Endothelial cell of umbilical vein (primary cell): ENCODE measurements around the gene UBB. TPM values are rescaled to one million over a fixed set of nuclear protein-coding genes. Genes with fewer than 3 reads are reported as not detected.

Experiments used
- BruUV-seq: library from RNA; stranded (reverse); fragments of 400-500 nt; replicated peaks from 2 replicates; lab custom pipeline; 2021; lab: Mats Ljungman, UMichigan
- CTCF ChIA-PET: fragments of 300-600, 350-600 bp; sonication (Branson Sonifier 250); formaldehyde crosslinking; loops from one replicate; lab custom pipeline; 2021; ENCODE audit warnings: antibody characterized with exemption, inconsistent platforms; lab: Charles Lee
- POLR2A ChIA-PET: fragments of 300-600, 350-600 bp; sonication (Branson Sonifier 250); formaldehyde crosslinking; loops from one replicate; lab custom pipeline; 2021; ENCODE audit warnings: antibody characterized with exemption, inconsistent platforms; lab: Charles Lee
- DNase-seq: peaks from one replicate; pipeline ENCODE4 v3.0.0-alpha.2; 2011; ENCODE audit warnings: low read depth, low spot score
- FAIRE-seq: peaks from 2 replicates; lab custom pipeline; 2011; peaks lifted over from hg19 to GRCh38; lab: Jason Lieb, UNC
- H2AFZ ChIP-seq: 2 replicates; pipeline ENCODE4 v1.6.0; 2012; ENCODE audit warnings: low read depth, low read length, control low read depth, inconsistent platforms
- H3K27ac ChIP-seq: 2 replicates; pipeline ENCODE4 v1.5.1; 2011; ENCODE audit warnings: low read depth, mild to moderate bottlenecking, control low read depth, low read length, moderate library complexity; ENCODE audit not compliant: insufficient read depth
- H3K27me3 ChIP-seq, 2 experiments: 2 replicates each; pipeline versions ENCODE4 v1.6.0 to v1.6.1; 2011; ENCODE audit warnings: low read length in 2 of 2, mixed read lengths in 1 of 2; ENCODE audit not compliant: control insufficient read depth in 2 of 2, insufficient read depth in 2 of 2
- H3K36me3 ChIP-seq, 2 experiments: 2 replicates in 1 of 2; 3 replicates in 1 of 2; pipeline ENCODE4 v1.5.1; 2011; ENCODE audit warnings: low read length in 2 of 2, mild to moderate bottlenecking in 1 of 2, moderate library complexity in 1 of 2; ENCODE audit not compliant: control insufficient read depth in 2 of 2, insufficient read depth in 2 of 2; ENCODE audit errors: extremely low read depth in 1 of 2
- H3K4me1 ChIP-seq: 3 replicates; pipeline ENCODE4 v1.5.1; 2011; ENCODE audit warnings: mild to moderate bottlenecking, low read length; ENCODE audit not compliant: control insufficient read depth, insufficient read depth; ENCODE audit errors: extremely low read depth
- H3K4me2 ChIP-seq: 2 replicates; pipeline ENCODE4 v1.6.1; 2011; ENCODE audit warnings: low read length, control low read depth, mixed read lengths; ENCODE audit not compliant: insufficient read depth
- H3K4me3 ChIP-seq, 3 experiments: fragments of 200-600 bp in 1 of 3; sonication (generic), shearing (Covaris generic) in 1 of 3; replicated peaks in 1 of 3; 2 replicates each; pipeline ENCODE4 v1.5.1; 2011 to 2016; ENCODE audit warnings: control low read depth in 3 of 3, low read length in 3 of 3, mild to moderate bottlenecking in 2 of 3, inconsistent platforms in 1 of 3, low read depth in 1 of 3, moderate library complexity in 1 of 3; ENCODE audit not compliant: insufficient read depth in 1 of 3
- H3K79me2 ChIP-seq: 2 replicates; pipeline ENCODE4 v1.6.0; 2012; ENCODE audit warnings: low read length, inconsistent platforms; ENCODE audit not compliant: control insufficient read depth, insufficient read depth
- H3K9ac ChIP-seq: replicated peaks from 2 replicates; pipeline ENCODE3; 2011; ENCODE audit warnings: low read length, control low read depth; ENCODE audit not compliant: insufficient read depth; ENCODE audit errors: extremely low read depth
- H3K9me1 ChIP-seq: replicated peaks from 3 replicates; pipeline ENCODE4 v1.6.0; 2011; ENCODE audit warnings: mild to moderate bottlenecking, low read length; ENCODE audit not compliant: control insufficient read depth, insufficient read depth; ENCODE audit errors: extremely low read depth
- H3K9me3 ChIP-seq: replicated peaks from 2 replicates; pipeline ENCODE4 v1.5.1; 2012; ENCODE audit warnings: low read length, inconsistent platforms; ENCODE audit not compliant: control insufficient read depth, insufficient read depth
- H4K20me1 ChIP-seq: replicated peaks from 2 replicates; pipeline ENCODE3; 2011; ENCODE audit warnings: mild to moderate bottlenecking, low read length; ENCODE audit not compliant: control insufficient read depth, insufficient read depth; ENCODE audit errors: extremely low read depth
- CTCF ChIP-seq, 2 donors: IDR thresholded peaks; 1 replicate in 1 of 2; 2 replicates in 1 of 2; pipeline ENCODE4 v1.5.1; 2011; ENCODE audit warnings: low read length in 2 of 2, mild to moderate bottlenecking in 2 of 2, moderate library complexity in 2 of 2, control low read depth in 1 of 2, inconsistent platforms in 1 of 2, low read depth in 1 of 2; ENCODE audit not compliant: insufficient read depth in 1 of 2; ENCODE audit errors: extremely low read depth in 1 of 2
- EZH2 ChIP-seq: IDR thresholded peaks from 2 replicates; pipeline ENCODE4 v1.6.1; 2012; ENCODE audit warnings: borderline replicate concordance, low read depth, mild to moderate bottlenecking, moderate library complexity, low read length, inconsistent platforms; ENCODE audit not compliant: severe bottlenecking
- FOS ChIP-seq: IDR thresholded peaks from 2 replicates; pipeline ENCODE4 v1.6.1; 2011; ENCODE audit warnings: mild to moderate bottlenecking, low read length, moderate library complexity, borderline replicate concordance; ENCODE audit not compliant: insufficient read depth
- GATA2 ChIP-seq: IDR thresholded peaks from 2 replicates; pipeline ENCODE4 v1.7.0; 2011; ENCODE audit warnings: low read depth, mild to moderate bottlenecking, moderate library complexity, mixed read lengths, low read length; ENCODE audit not compliant: insufficient read length, insufficient read depth
- JUN ChIP-seq: IDR thresholded peaks from 2 replicates; pipeline ENCODE4 v1.6.1; 2011; ENCODE audit warnings: borderline replicate concordance, low read depth; ENCODE audit not compliant: insufficient read length, insufficient read depth
- MAX ChIP-seq: IDR thresholded peaks from 2 replicates; pipeline ENCODE4 v1.6.1; 2011; ENCODE audit not compliant: insufficient read depth, insufficient read length
- MYC ChIP-seq: IDR thresholded peaks from one replicate; pipeline ENCODE4 v1.6.1; 2011; ENCODE audit warnings: mild to moderate bottlenecking, low read depth, low read length
- POLR2A ChIP-seq: IDR thresholded peaks from 2 replicates; pipeline ENCODE4 v1.6.1; 2012; ENCODE audit warnings: low read depth, mild to moderate bottlenecking, control low read depth, low read length
- POLR2AphosphoS5 ChIP-seq: IDR thresholded peaks from 2 replicates; pipeline ENCODE4 v1.6.1; 2012; ENCODE audit warnings: low read depth, mild to moderate bottlenecking, control low read depth, low read length, moderate library complexity; ENCODE audit not compliant: insufficient read depth
- dilution Hi-C: fragments of 300-500 bp; cut with MboI; formaldehyde crosslinking; loops from one replicate; pipeline ENCODE4 v1.15.0; 2019; ENCODE audit warnings: low sequenced_read_pairs; ENCODE audit not compliant: extremely low pct_ligation_motif_present
- intact Hi-C: fragments of 100-400 bp; cut with micrococcal nuclease; formaldehyde crosslinking; loops from one replicate; pipeline ENCODE4 v1.10.0; 2022
- polyA plus RNA-seq, 4 experiments: library from polyadenylated mRNA; depleted of rRNA in 3 of 4; stranded (reverse) in 3 of 4; unstranded in 1 of 4; fragments of >200 nt; gene quantifications; 2 replicates each; pipeline versions ENCODE4 v1.2.1 to v1.2.3, GENCODE V29; 2011 to 2012; ENCODE audit warnings: missing spikeins in 1 of 4
- total RNA-seq: library from RNA; stranded (reverse); gene quantifications from 2 replicates; pipeline ENCODE4 v1.2.3, GENCODE V29; 2021

The UBB gene
- total and polyA plus RNA-seq, 2 donors (not counting 3 experiments of a cell fraction or from before 2014, with no cell fraction given): 1,294 to 1,683 TPM

- Histone ChIP-seq H4K20me1 (no peaks in the 10 kb centered on the region), H3K9ac (no peak overlapping the region), H2AFZ (no peak overlapping the region), H3K27ac (no peak overlapping the region), H3K27me3 (no peaks in the 10 kb centered on the region), H3K79me2 (no peaks in the 10 kb centered on the region), H3K9me1 (no peaks in the 10 kb centered on the region), H3K4me3 (no peak overlapping the region), H3K36me3 (peaks cover 0 to 3% of the 10 kb centered on the region in 2 experiments), H3K4me1 (no peaks in the 10 kb centered on the region), H3K4me2 (no peak overlapping the region), H3K9me3 (no peaks in the 10 kb centered on the region)
- TF ChIP-seq JUN (no peak), FOS (no peak), MAX (no peak), POLR2A (no peak), GATA2 (no peak), EZH2 (no peak), CTCF (IDR thresholded peaks at IDR 0.05; ENCODE audit: extremely low read depth in 1 of 2, insufficient read depth in 1 of 2, low read depth in 1 of 2, low read length in 2 of 2) (no peak), MYC (no peak), POLR2AphosphoS5 (no peak)
- intact Hi-C loops: no loop called here
- CTCF ChIA-PET: interaction anchor here (2.5 kb wide), 1 partner anchor 35 kb away, joined by 9 read pairs; no protein-coding TSS in a partner anchor
- no TSS peak for BruUV-seq
- POLR2A ChIA-PET: no interaction called here
- dilution Hi-C loops: no loop called here
- FAIRE-seq (no peak), DNase-seq (no peak)
Measured at GRCh38 chr17:16339959-16340358, 40.9 kb upstream of the UBB start.
